Type B pancreatic cell (in vitro differentiated cells): ENCODE data around the gene MMP3. TPM values are rescaled to one million over a fixed set of nuclear protein-coding genes. Genes with fewer than 3 reads are reported as not detected.

ENCODE experiments used
- DNase-seq: peaks from one replicate; pipeline ENCODE4 v3.0.0; 2021; ENCODE audit warnings: mixed read lengths; ENCODE audit not compliant: unreplicated experiment; ENCODE audit errors: extremely low spot score
- H3K27ac Mint-ChIP-seq: 2 replicates; pipeline ENCODE4 v1.8.0; 2021; ENCODE audit warnings: mild to moderate bottlenecking, mixed read lengths
- H3K27me3 Mint-ChIP-seq: 2 replicates; pipeline ENCODE4 v1.8.0; 2021; ENCODE audit warnings: mixed read lengths
- H3K36me3 Mint-ChIP-seq: 2 replicates; pipeline ENCODE4 v1.8.0; 2021; ENCODE audit warnings: mixed read lengths
- H3K4me1 Mint-ChIP-seq: one replicate; pipeline ENCODE4 v1.8.0; 2021; ENCODE audit warnings: mixed read lengths; ENCODE audit not compliant: unreplicated experiment
- H3K4me3 Mint-ChIP-seq: 2 replicates; pipeline ENCODE4 v1.8.0; 2021; ENCODE audit warnings: mild to moderate bottlenecking, mixed read lengths
- H3K9me3 Mint-ChIP-seq: 2 replicates; pipeline ENCODE4 v1.8.0; 2021; ENCODE audit warnings: mixed read lengths
- CTCF ChIP-seq: fragments of 200-600 bp; sonication (generic); conservative IDR thresholded peaks from 2 replicates; pipeline ENCODE4 v1.5.0; 2021; ENCODE audit warnings: antibody characterized with exemption, mild to moderate bottlenecking
- total RNA-seq: library from RNA; stranded (reverse); gene quantifications from 2 replicates; pipeline ENCODE4 v1.2.1, GENCODE V29; 2021; ENCODE audit warnings: low replicate concordance

Gene MMP3
- total RNA-seq, 1 donor from 2014 or later, result not detected

- TF ChIP-seq CTCF, result no peak
- H3K27ac Mint-ChIP-seq, result no peak overlapping the region
- no peak overlapping the region for H3K4me3 Mint-ChIP-seq
- no peak for DNase-seq
- no peaks in the 10 kb centered on the region for H3K27me3 Mint-ChIP-seq
- no peaks in the 10 kb centered on the region for H3K36me3 Mint-ChIP-seq
- no peaks in the 10 kb centered on the region for H3K9me3 Mint-ChIP-seq
- no peaks in the 10 kb centered on the region for H3K4me1 Mint-ChIP-seq
Measured at GRCh38 chr11:102853956-102854355, 10.5 kb upstream of the MMP3 start.

- DNase-seq, result no peak
- Mint-ChIP-seq H3K4me3 (no peak overlapping the region), H3K4me1 (no peaks in the 10 kb centered on the region), H3K36me3 (no peaks in the 10 kb centered on the region), H3K9me3 (no peaks in the 10 kb centered on the region), H3K27ac (no peak overlapping the region), H3K27me3 (no peaks in the 10 kb centered on the region)
- no peak for TF ChIP-seq CTCF
Measured at GRCh38 chr11:102853055-102853454, 9.6 kb upstream of the MMP3 start.

- no peak for TF ChIP-seq CTCF
- Mint-ChIP-seq H3K27ac (no peak overlapping the region), H3K36me3 (no peaks in the 10 kb centered on the region), H3K4me3 (no peak overlapping the region), H3K4me1 (no peaks in the 10 kb centered on the region), H3K9me3 (no peaks in the 10 kb centered on the region), H3K27me3 (no peaks in the 10 kb centered on the region)
- DNase-seq, result no peak
Measured at GRCh38 chr11:102850973-102851745, 7.8 kb upstream of the MMP3 start.

- H3K4me3 Mint-ChIP-seq, result no peak overlapping the region
- H3K4me1 Mint-ChIP-seq, result no peaks in the 10 kb centered on the region
- H3K27ac Mint-ChIP-seq, result no peak overlapping the region
- no peaks in the 10 kb centered on the region for H3K9me3 Mint-ChIP-seq
- no peaks in the 10 kb centered on the region for H3K27me3 Mint-ChIP-seq
- no peak for DNase-seq
- no peaks in the 10 kb centered on the region for H3K36me3 Mint-ChIP-seq
- TF ChIP-seq CTCF, result no peak
Measured at GRCh38 chr11:102849311-102849710, 5.9 kb upstream of the MMP3 start.

- Mint-ChIP-seq H3K4me3 (no peak overlapping the region), H3K9me3 (no peaks in the 10 kb centered on the region), H3K4me1 (no peaks in the 10 kb centered on the region), H3K27me3 (peaks cover 4% of the 10 kb centered on the region), H3K27ac (no peak overlapping the region), H3K36me3 (no peaks in the 10 kb centered on the region)
- TF ChIP-seq CTCF, result no peak
- DNase-seq, result no peak
Measured at GRCh38 chr11:102846292-102846691, 2.9 kb upstream of the MMP3 start.
